DMS53 treated with DMSO at 0.1 percent for 48 hours (cell line): ENCODE data around the gene S100A7A.
"Not testable (repeated sequence)": the region's sequence is repeated elsewhere in the genome, so short reads cannot be mapped to it uniquely, and the experiment has no call there.

ENCODE experiments used
- DNase-seq: peaks from one replicate; lab custom pipeline; 2025; ENCODE audit not compliant: unreplicated experiment; lab: John Stamatoyannopoulos, UW

S100A7A gene

GRCh38 chr1:153395136-153395685 lies 21.1 kb upstream of the S100A7A start:
- DNase-seq, result no peak

DNA sequence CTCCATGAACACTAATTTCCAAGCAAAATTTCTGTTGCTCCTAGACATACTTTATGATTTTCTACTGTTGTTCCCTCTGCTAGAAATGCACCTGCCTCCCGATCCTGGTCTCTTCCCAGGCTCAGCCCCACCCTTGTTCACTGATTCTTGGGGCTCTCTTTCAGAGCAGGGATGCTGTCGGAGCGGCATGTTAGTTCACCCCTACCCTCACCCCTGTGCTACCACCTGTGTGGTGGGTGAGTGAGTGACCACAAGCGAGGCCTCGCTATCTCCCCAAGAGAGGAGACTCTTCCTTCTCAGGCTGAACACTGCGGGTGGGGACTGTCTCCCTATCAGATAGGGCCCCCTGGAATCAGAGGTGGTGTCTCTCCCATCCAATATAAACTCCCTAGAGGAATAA lies 20.5 kb upstream of the S100A7A start:
- no peak for DNase-seq

DNA sequence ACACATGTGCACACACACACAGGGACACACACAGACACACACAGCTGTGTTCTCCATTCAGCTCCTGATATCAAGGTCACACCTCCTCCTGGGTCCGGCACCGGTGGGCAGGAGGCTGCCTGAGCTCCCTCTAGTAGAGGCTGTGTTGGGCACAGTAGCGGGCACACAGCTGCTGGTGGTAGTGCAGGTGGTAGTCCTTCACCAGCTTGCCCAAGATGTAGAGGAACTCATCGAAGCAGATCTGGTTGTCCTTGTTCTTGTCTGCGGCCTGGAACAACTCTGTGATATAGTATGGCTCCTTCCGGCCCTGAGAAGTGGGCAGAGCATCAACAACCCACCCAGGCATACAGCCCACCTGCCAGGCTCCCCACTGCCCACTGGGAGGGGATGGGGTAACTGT lies 19.9 kb upstream of the S100A7A start:
- DNase-seq, result no peak

- DNase-seq, result no peak
Measured at GRCh38 chr1:153397051-153397923, 19.0 kb upstream of the S100A7A start.

DNA sequence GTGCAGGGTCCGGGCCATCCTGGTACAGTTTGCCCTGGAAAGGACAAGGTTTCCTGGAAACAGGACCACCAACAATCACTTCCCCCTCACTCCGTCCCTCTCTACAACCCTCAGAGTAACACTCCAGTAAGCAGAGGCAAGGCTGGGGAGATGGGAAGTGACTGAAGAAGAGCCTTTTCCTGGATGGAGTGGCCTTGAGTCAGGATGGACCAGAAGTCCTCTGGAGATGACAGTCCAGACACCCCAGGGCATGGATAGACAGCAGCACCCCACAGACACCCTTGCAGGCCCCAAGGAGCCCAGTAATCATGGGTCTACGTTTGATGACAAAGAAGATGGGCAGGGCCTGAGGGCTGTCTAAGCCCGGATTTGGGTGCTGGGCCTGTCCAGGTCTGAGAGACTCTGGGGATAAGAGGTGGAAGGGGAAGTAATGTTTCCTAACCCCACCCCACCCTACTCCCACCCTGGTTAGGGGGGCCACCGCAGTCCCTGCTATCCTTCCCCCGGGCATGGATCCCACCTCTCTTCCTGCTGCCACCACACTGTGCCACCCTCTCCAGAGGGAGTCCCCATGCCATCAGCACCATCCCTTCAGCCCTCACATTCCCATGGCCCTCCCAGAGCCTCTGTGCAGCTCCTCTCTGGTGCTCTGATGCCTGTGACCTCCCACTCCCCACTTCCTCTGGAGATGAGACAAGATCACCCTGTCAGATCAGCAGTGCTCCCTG lies 18.2 kb upstream of the S100A7A start:
- no peak for DNase-seq

- DNase-seq, result no peak
Measured at GRCh38 chr1:153399401-153400055, 16.8 kb upstream of the S100A7A start.

DNA sequence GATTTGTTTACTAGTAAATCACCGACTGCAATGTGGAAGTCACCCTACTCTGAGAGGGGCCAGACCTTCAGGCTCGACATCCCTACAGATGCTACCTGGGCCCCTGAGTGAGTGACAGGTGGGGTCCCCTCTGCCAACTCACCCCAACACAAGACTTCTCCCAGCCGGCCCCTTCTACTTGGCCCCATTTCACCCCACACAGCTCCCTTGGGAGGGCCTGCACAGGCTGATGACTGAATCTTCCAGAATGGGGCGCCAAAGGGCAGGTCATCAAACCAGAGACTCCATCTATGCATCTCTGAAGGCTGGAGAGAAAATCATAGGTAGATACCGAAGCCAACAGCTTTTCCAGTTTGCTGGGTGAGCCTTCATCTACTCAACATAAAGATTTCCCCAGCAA lies 16.1 kb upstream of the S100A7A start:
- no peak for DNase-seq

DNA sequence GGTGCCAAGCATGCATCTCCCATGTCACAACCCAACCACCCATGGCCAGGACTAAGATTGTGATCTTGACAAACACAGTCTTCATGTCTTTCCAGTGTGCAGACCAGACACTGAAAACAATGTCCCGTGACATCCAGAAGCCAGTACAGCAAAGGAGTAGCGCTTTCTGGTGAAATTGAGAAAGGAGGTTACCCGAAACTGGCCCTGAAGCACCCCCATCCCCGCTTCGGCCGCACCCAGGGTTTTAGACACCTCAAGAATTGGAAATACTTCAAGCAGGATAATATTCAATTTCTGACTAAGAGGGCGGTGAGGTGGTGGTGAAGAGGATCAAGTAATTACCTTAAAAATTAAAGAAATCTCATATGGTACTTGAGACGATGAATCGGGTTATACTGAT lies 14.9 kb upstream of the S100A7A start:
- no peak for DNase-seq

DNA sequence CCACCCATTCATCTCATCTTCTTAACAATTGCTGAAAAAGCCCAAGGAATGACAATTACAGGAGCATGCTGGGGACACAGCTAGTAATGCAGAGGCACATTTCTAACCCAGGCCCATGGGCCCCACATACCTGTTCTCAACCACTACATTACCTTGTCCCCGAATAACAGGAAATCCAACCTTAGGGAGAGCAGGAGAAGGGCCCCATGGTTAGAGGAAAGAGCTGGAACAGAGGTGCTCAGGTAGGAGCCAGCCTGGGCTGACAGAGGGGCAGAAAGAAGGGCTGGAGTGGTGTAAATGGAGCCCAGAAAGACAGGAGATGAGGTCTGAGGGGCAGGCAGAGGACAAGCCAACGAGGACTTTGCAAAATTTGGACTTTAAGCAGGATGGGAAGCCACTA lies 14.1 kb upstream of the S100A7A start:
- DNase-seq, result no peak

- no peak for DNase-seq
Measured at GRCh38 chr1:153403421-153404085, 12.8 kb upstream of the S100A7A start.

DNA sequence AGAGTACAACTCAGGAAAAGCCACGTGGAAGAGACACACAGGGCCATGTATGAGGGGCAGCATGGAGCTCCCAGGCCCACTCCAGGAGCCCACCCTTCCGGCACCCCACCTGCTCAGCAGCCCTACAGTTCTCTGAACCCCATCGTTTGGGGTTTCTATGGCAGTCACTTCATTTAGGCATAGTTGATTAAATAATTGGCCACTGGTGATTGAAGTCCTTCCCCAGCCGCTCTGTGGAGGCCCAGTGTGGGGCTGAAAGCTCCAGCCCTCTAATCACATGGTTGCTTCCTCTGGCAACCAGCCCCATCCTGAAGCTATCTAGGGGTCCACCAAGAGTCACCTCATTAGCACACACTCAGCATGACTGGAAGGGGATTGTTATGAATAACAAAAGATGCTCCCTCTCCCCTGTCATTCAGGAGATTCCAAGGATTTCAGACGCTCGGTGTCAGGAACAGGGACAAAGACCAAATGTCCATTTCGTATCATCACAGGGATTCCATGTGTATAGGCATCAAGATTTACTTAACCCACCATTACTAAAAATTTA lies 12.2 kb upstream of the S100A7A start:
- no peak for DNase-seq

GRCh38 chr1:153404768-153405167 lies 11.6 kb upstream of the S100A7A start:
- no peak for DNase-seq

- not testable (repeated sequence) for DNase-seq
Measured at GRCh38 chr1:153405825-153406599, 10.3 kb upstream of the S100A7A start.

- not testable (repeated sequence) for DNase-seq
Measured at GRCh38 chr1:153407274-153407673, 9.0 kb upstream of the S100A7A start.

DNA sequence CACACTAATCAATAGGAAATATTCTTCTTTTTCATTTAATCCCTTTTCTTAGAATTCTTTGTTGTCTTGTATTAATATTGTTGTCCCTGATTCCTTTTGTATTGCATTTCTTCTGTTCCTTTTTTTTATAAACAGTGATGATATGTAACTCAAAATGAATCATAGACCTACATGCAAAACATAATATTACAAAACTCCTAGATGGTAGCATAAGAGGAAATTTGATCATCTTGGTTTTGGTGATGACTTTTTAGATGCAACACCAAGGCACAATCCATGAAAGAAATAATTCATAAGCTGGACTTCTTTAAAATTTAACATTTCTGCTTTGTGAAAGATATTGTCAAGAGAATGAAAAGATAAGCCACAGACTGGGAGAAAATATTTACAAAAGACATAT lies 2.4 kb upstream of the S100A7A start:
- not testable (repeated sequence) for DNase-seq

GRCh38 chr1:153417136-153417888 lies 992 bp downstream of the S100A7A start:
- DNase-seq, result no peak

GRCh38 chr1:153418758-153419435 lies 2.6 kb downstream of the S100A7A start:
- not testable (repeated sequence) for DNase-seq

- not testable (repeated sequence) for DNase-seq
Measured at GRCh38 chr1:153419436-153419793, 3.1 kb downstream of the S100A7A start.

DNA sequence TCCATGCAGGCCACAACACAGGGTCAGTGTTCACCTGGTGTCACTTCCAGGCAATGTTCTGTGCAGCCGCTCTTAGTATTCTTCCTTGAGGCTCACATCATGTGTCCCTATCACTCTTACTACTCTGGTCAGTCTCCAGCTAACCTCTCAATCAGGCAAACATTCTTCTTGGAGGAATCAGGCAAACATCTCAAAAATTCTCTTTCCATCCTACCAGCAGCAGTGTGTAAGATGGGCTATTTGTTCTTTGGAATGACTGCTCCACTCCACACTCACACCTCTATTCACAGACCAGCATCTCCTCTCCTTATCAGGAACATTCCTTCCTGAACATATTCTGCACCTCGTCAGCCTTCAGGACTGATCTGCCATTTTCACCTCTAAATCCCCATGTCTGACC lies 4.0 kb downstream of the S100A7A start:
- DNase-seq, result no peak
